ENCODE data around the gene INAFM2. TPM values are rescaled to one million over a fixed set of nuclear protein-coding genes. Genes with fewer than 3 reads are reported as not detected.

INAFM2 gene
- total RNA-seq, 1 donor from 2014 or later, result 20.6 TPM

- no peak for DNase-seq (ENCODE audit: low read depth, low spot score)
Observed at GRCh38 chr15:40342416-40343320, 19.2 kb downstream of the INAFM2 start.

GRCh38 chr15:40343512-40343911 is 20.0 kb downstream of the INAFM2 start:
- peak; percentile 86 for DNase-seq (ENCODE audit: low read depth, low spot score)

- DNase-seq (ENCODE audit: low read depth, low spot score), result no peak
Observed at GRCh38 chr15:40344217-40344616, 20.7 kb downstream of the INAFM2 start.

GRCh38 chr15:40344631-40345120 is 21.2 kb downstream of the INAFM2 start:
- no peak for DNase-seq (ENCODE audit: low read depth, low spot score)

GRCh38 chr15:40345225-40345866 is 21.9 kb downstream of the INAFM2 start:
- DNase-seq (ENCODE audit: low read depth, low spot score), result no peak

GRCh38 chr15:40345867-40346578 is 22.5 kb downstream of the INAFM2 start:
- no peak for DNase-seq (ENCODE audit: low read depth, low spot score)

GRCh38 chr15:40346579-40347558 is 23.4 kb downstream of the INAFM2 start:
- DNase-seq (ENCODE audit: low read depth, low spot score), result no peak

- DNase-seq (ENCODE audit: low read depth, low spot score), result no peak
Observed at GRCh38 chr15:40347559-40348473, 24.3 kb downstream of the INAFM2 start.

GRCh38 chr15:40348474-40348870 is 25.0 kb downstream of the INAFM2 start:
- no peak for DNase-seq (ENCODE audit: low read depth, low spot score)

- no peak for DNase-seq (ENCODE audit: low read depth, low spot score)
Observed at GRCh38 chr15:40349163-40349562, 25.7 kb downstream of the INAFM2 start.

GRCh38 chr15:40352281-40352901 is 28.9 kb downstream of the INAFM2 start:
- no peak for DNase-seq (ENCODE audit: low read depth, low spot score)

- no peak for DNase-seq (ENCODE audit: low read depth, low spot score)
Observed at GRCh38 chr15:40353697-40354096, 30.2 kb downstream of the INAFM2 start.

- DNase-seq (ENCODE audit: low read depth, low spot score), result no peak
Observed at GRCh38 chr15:40354408-40355171, 31.1 kb downstream of the INAFM2 start.

- no peak for DNase-seq (ENCODE audit: low read depth, low spot score)
Observed at GRCh38 chr15:40355976-40356585, 32.6 kb downstream of the INAFM2 start.

- DNase-seq (ENCODE audit: low read depth, low spot score), result no peak
Observed at GRCh38 chr15:40357246-40357645, 33.8 kb downstream of the INAFM2 start.

GRCh38 chr15:40357723-40358470 is 34.4 kb downstream of the INAFM2 start, which contains the start of gene DISP2:
TSS of gene DISP2 (plus strand) at chr15:40358219. CDS start at chr15:40358322, 103 bp downstream.
- DNase-seq (ENCODE audit: low read depth, low spot score), result no peak
